ENCODE measurements around the gene PRIM1.

DNA sequence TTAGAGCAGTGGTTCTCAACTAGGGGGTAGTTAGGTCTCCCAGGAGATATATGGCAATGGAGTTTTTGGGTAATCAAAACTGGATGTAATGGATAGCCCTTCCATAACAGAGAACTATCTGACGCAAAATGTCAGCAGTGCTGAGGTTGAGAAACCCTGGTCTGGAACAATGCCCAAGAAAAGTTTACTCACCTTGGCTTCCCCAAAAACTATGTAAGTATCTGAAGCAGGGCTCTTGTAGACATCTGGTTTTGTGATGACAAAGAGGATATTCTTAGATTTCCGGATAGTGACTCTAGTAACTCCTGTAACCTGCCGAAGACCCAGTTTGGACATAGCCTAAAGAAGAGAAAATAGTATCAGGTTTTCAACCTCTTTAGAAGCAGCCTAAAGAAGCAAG, 38.8 kb downstream of the PRIM1 start:
- TF ChIP-seq, protein P1, sequence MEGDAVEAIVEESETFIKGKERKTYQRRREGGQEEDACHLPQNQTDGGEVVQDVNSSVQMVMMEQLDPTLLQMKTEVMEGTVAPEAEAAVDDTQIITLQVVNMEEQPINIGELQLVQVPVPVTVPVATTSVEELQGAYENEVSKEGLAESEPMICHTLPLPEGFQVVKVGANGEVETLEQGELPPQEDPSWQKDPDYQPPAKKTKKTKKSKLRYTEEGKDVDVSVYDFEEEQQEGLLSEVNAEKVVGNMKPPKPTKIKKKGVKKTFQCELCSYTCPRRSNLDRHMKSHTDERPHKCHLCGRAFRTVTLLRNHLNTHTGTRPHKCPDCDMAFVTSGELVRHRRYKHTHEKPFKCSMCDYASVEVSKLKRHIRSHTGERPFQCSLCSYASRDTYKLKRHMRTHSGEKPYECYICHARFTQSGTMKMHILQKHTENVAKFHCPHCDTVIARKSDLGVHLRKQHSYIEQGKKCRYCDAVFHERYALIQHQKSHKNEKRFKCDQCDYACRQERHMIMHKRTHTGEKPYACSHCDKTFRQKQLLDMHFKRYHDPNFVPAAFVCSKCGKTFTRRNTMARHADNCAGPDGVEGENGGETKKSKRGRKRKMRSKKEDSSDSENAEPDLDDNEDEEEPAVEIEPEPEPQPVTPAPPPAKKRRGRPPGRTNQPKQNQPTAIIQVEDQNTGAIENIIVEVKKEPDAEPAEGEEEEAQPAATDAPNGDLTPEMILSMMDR (conservative IDR thresholded peaks at IDR 0.05; ENCODE audit: low read length), result no peak
- TF ChIP-seq EZH2phosphoT487 (IDR thresholded peaks at IDR 0.05; ENCODE audit: borderline replicate concordance), result no peak
